ENCODE measurements around the gene NPC2. TPM values are rescaled to one million over a fixed set of nuclear protein-coding genes. Genes with fewer than 3 reads are reported as not detected.
"Not testable (repeated sequence)": the region's sequence is repeated elsewhere in the genome, so short reads cannot be mapped to it uniquely, and the experiment has no call there.

NPC2 gene
- total and polyA plus RNA-seq, 7 experiments from 2014 or later = 37.9 to 108 (median 60.2) TPM

GRCh38 chr14:74457565-74457895 lies 35.6 kb downstream of the NPC2 start:
- H3K36me3 ChIP-seq (ENCODE audit: control insufficient read depth in 2 of 3, insufficient read depth in 3 of 3, low read length in 3 of 3) = no peaks in the 10 kb centered on the region
- ATAC-seq (no peak), DNase-seq (no peak)
- no peaks in the 10 kb centered on the region for H3K9me3 ChIP-seq (ENCODE audit: control insufficient read depth in 2 of 3, low read length in 3 of 3)
- H3K4me1 ChIP-seq (ENCODE audit: control insufficient read depth in 2 of 2, insufficient read depth in 2 of 2, low read length in 2 of 2) = no peaks in the 10 kb centered on the region
- H3K4me3 ChIP-seq (ENCODE audit: low read length) = no peak overlapping the region
- ChIA-PET POLR2A (no interaction called here), CTCF (no interaction called here)
- peaks cover 0 to 10% (median 0%) of the 10 kb centered on the region in 5 donors for H3K36me3 Mint-ChIP-seq
- peaks cover 0 to 1% (median 0%) of the 10 kb centered on the region in 7 donors for H3K4me1 Mint-ChIP-seq
- H3K4me3 Mint-ChIP-seq = peak overlapping the region in 1 of 10 donors; percentile 21
- peaks cover 8 to 26% (median 16%) of the 10 kb centered on the region in 5 donors for H3K27me3 Mint-ChIP-seq
- intact Hi-C loops (cut with micrococcal nuclease) = no loop called here
- no peaks in the 10 kb centered on the region for H3K27me3 ChIP-seq (ENCODE audit: control insufficient read depth in 2 of 2, insufficient read depth in 2 of 2, low read length in 2 of 2)
- H3K9me3 Mint-ChIP-seq = peaks cover 0 to 15% (median 3%) of the 10 kb centered on the region in 11 donors
- no peak overlapping the region for H3K27ac ChIP-seq (ENCODE audit: low read depth, low read length)
- H3K27ac Mint-ChIP-seq = no peak overlapping the region

GRCh38 chr14:74456684-74457564 lies 36.2 kb downstream of the NPC2 start:
- DNase-seq = no peak
- H3K27ac ChIP-seq (ENCODE audit: low read depth, low read length) = no peak overlapping the region
- ChIA-PET CTCF (no interaction called here), POLR2A (no interaction called here)
- Mint-ChIP-seq H3K9me3 (peaks cover 0 to 18% (median 5%) of the 10 kb centered on the region in 11 donors), H3K36me3 (peaks cover 0 to 13% (median 0%) of the 10 kb centered on the region in 5 donors), H3K4me3 (peak overlapping the region in 1 of 10 donors; percentile 21), H3K27ac (no peak overlapping the region), H3K27me3 (peaks cover 10 to 26% (median 16%) of the 10 kb centered on the region in 5 donors), H3K4me1 (peaks cover 0 to 1% (median 0%) of the 10 kb centered on the region in 7 donors)
- H3K4me3 ChIP-seq (ENCODE audit: low read length) = no peak overlapping the region
- intact Hi-C loops (cut with micrococcal nuclease) = no loop called here
- H3K27me3 ChIP-seq (ENCODE audit: control insufficient read depth in 2 of 2, insufficient read depth in 2 of 2, low read length in 2 of 2) = no peaks in the 10 kb centered on the region
- H3K9me3 ChIP-seq (ENCODE audit: control insufficient read depth in 2 of 3, low read length in 3 of 3) = no peaks in the 10 kb centered on the region
- no peak for ATAC-seq
- no peaks in the 10 kb centered on the region for H3K36me3 ChIP-seq (ENCODE audit: control insufficient read depth in 2 of 3, insufficient read depth in 3 of 3, low read length in 3 of 3)
- H3K4me1 ChIP-seq (ENCODE audit: control insufficient read depth in 2 of 2, insufficient read depth in 2 of 2, low read length in 2 of 2) = no peaks in the 10 kb centered on the region

- H3K4me1 Mint-ChIP-seq; H3K27ac ChIP-seq (ENCODE audit: low read depth, low read length); ATAC-seq; H3K4me3 Mint-ChIP-seq; H3K36me3 ChIP-seq (ENCODE audit: control insufficient read depth in 2 of 3, insufficient read depth in 3 of 3, low read length in 3 of 3); intact Hi-C loops (cut with micrococcal nuclease); H3K9me3 ChIP-seq (ENCODE audit: control insufficient read depth in 2 of 3, low read length in 3 of 3); H3K4me3 ChIP-seq (ENCODE audit: low read length); H3K4me1 ChIP-seq (ENCODE audit: control insufficient read depth in 2 of 2, insufficient read depth in 2 of 2, low read length in 2 of 2); CTCF ChIA-PET; H3K27me3 ChIP-seq (ENCODE audit: control insufficient read depth in 2 of 2, insufficient read depth in 2 of 2, low read length in 2 of 2); DNase-seq; H3K27ac Mint-ChIP-seq; POLR2A ChIA-PET: not testable (repeated sequence)
- Mint-ChIP-seq H3K36me3 (peaks cover 0 to 13% (median 0%) of the 10 kb centered on the region in 5 donors), H3K27me3 (peaks cover 5 to 30% (median 10%) of the 10 kb centered on the region in 5 donors), H3K9me3 (peaks cover 0 to 18% (median 5%) of the 10 kb centered on the region in 11 donors)
Measured at GRCh38 chr14:74454397-74454796, 38.7 kb downstream of the NPC2 start.

GRCh38 chr14:74444866-74445265 lies 48.2 kb downstream of the NPC2 start:
- Mint-ChIP-seq H3K4me1 (no peaks in the 10 kb centered on the region), H3K27me3 (peaks cover 0 to 45% (median 11%) of the 10 kb centered on the region in 5 donors), H3K36me3 (no peaks in the 10 kb centered on the region), H3K4me3 (no peak overlapping the region), H3K27ac (no peak overlapping the region), H3K9me3 (no peaks in the 10 kb centered on the region)
- H3K9me3 ChIP-seq (ENCODE audit: control insufficient read depth in 2 of 3, low read length in 3 of 3) = no peaks in the 10 kb centered on the region
- CTCF ChIA-PET = no interaction called here
- H3K36me3 ChIP-seq (ENCODE audit: control insufficient read depth in 2 of 3, insufficient read depth in 3 of 3, low read length in 3 of 3) = no peaks in the 10 kb centered on the region
- POLR2A ChIA-PET = no interaction called here
- DNase-seq (no peak), ATAC-seq (no peak)
- no peak overlapping the region for H3K27ac ChIP-seq (ENCODE audit: low read depth, low read length)
- intact Hi-C loops (cut with micrococcal nuclease) = no loop called here
- no peak overlapping the region for H3K4me3 ChIP-seq (ENCODE audit: low read length)
- no peaks in the 10 kb centered on the region for H3K4me1 ChIP-seq (ENCODE audit: control insufficient read depth in 2 of 2, insufficient read depth in 2 of 2, low read length in 2 of 2)
- no peaks in the 10 kb centered on the region for H3K27me3 ChIP-seq (ENCODE audit: control insufficient read depth in 2 of 2, insufficient read depth in 2 of 2, low read length in 2 of 2)

- ATAC-seq (no peak), DNase-seq (no peak)
- H3K4me1 Mint-ChIP-seq = no peaks in the 10 kb centered on the region
- Histone ChIP-seq H3K4me3 (ENCODE audit: low read length) (no peak overlapping the region), H3K9me3 (ENCODE audit: control insufficient read depth in 2 of 3, low read length in 3 of 3) (no peaks in the 10 kb centered on the region), H3K27ac (ENCODE audit: low read depth, low read length) (no peak overlapping the region), H3K27me3 (ENCODE audit: control insufficient read depth in 2 of 2, insufficient read depth in 2 of 2, low read length in 2 of 2) (no peaks in the 10 kb centered on the region), H3K36me3 (ENCODE audit: control insufficient read depth in 2 of 3, insufficient read depth in 3 of 3, low read length in 3 of 3) (no peaks in the 10 kb centered on the region), H3K4me1 (ENCODE audit: control insufficient read depth in 2 of 2, insufficient read depth in 2 of 2, low read length in 2 of 2) (no peaks in the 10 kb centered on the region)
- peaks cover 0 to 32% (median 11%) of the 10 kb centered on the region in 5 donors for H3K27me3 Mint-ChIP-seq
- intact Hi-C loops (cut with micrococcal nuclease) = no loop called here
- H3K9me3 Mint-ChIP-seq = no peaks in the 10 kb centered on the region
- ChIA-PET POLR2A (no interaction called here), CTCF (no interaction called here)
- H3K27ac Mint-ChIP-seq = no peak overlapping the region
- peaks cover 0 to 3% (median 0%) of the 10 kb centered on the region in 5 donors for H3K36me3 Mint-ChIP-seq
- H3K4me3 Mint-ChIP-seq = no peak overlapping the region
Measured at GRCh38 chr14:74442757-74443156, 50.3 kb downstream of the NPC2 start.

DNA sequence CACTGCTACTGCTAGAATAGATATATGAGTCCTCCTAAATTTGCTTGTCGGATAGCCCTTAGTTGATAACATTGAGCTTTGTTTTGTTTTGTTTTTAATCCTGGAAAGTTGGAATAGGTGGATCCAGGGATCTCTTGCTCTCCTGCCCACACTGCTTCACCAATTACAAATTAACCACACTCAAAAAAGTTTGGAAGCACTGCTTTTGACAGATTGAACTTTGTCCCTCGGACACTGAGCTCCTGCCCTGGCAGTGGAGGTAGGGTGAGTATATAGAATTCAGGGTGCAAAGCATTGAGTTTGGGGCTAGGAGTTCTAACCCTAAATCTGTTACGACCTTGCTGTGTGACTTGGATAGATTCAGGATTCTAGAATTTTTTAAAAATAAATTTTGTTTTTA lies 52.0 kb downstream of the NPC2 start:
- Mint-ChIP-seq H3K36me3 (peaks cover 0 to 3% (median 0%) of the 10 kb centered on the region in 5 donors), H3K27me3 (peaks cover 7 to 21% (median 12%) of the 10 kb centered on the region in 5 donors), H3K9me3 (no peaks in the 10 kb centered on the region), H3K4me3 (no peak overlapping the region), H3K27ac (no peak overlapping the region), H3K4me1 (no peaks in the 10 kb centered on the region)
- no peak for DNase-seq
- no peaks in the 10 kb centered on the region for H3K27me3 ChIP-seq (ENCODE audit: control insufficient read depth in 2 of 2, insufficient read depth in 2 of 2, low read length in 2 of 2)
- ATAC-seq = no peak
- no peaks in the 10 kb centered on the region for H3K9me3 ChIP-seq (ENCODE audit: control insufficient read depth in 2 of 3, low read length in 3 of 3)
- no peak overlapping the region for H3K4me3 ChIP-seq (ENCODE audit: low read length)
- intact Hi-C loops (cut with micrococcal nuclease) = no loop called here
- H3K4me1 ChIP-seq (ENCODE audit: control insufficient read depth in 2 of 2, insufficient read depth in 2 of 2, low read length in 2 of 2) = no peaks in the 10 kb centered on the region
- H3K36me3 ChIP-seq (ENCODE audit: control insufficient read depth in 2 of 3, insufficient read depth in 3 of 3, low read length in 3 of 3) = no peaks in the 10 kb centered on the region
- H3K27ac ChIP-seq (ENCODE audit: low read depth, low read length) = no peak overlapping the region
- POLR2A ChIA-PET = no interaction called here
- CTCF ChIA-PET = no interaction called here

GRCh38 chr14:74438351-74438915 lies 54.7 kb downstream of the NPC2 start:
- Mint-ChIP-seq H3K4me1 (no peaks in the 10 kb centered on the region), H3K27ac (no peak overlapping the region), H3K9me3 (no peaks in the 10 kb centered on the region), H3K36me3 (peaks cover 0 to 3% (median 0%) of the 10 kb centered on the region in 5 donors), H3K4me3 (no peak overlapping the region), H3K27me3 (peaks cover 12 to 29% (median 19%) of the 10 kb centered on the region in 5 donors)
- no peaks in the 10 kb centered on the region for H3K9me3 ChIP-seq (ENCODE audit: control insufficient read depth in 2 of 3, low read length in 3 of 3)
- no peaks in the 10 kb centered on the region for H3K27me3 ChIP-seq (ENCODE audit: control insufficient read depth in 2 of 2, insufficient read depth in 2 of 2, low read length in 2 of 2)
- ATAC-seq = no peak
- POLR2A ChIA-PET = no interaction called here
- no peak overlapping the region for H3K4me3 ChIP-seq (ENCODE audit: low read length)
- DNase-seq = no peak
- intact Hi-C loops (cut with micrococcal nuclease) = no loop called here
- H3K36me3 ChIP-seq (ENCODE audit: control insufficient read depth in 2 of 3, insufficient read depth in 3 of 3, low read length in 3 of 3) = no peaks in the 10 kb centered on the region
- no peaks in the 10 kb centered on the region for H3K4me1 ChIP-seq (ENCODE audit: control insufficient read depth in 2 of 2, insufficient read depth in 2 of 2, low read length in 2 of 2)
- no peak overlapping the region for H3K27ac ChIP-seq (ENCODE audit: low read depth, low read length)
- CTCF ChIA-PET = no interaction called here
